Kidney (tissue), 14 donors: ENCODE data around the gene NUP214. TPM values are rescaled to one million over a fixed set of nuclear protein-coding genes. Genes with fewer than 3 reads are reported as not detected.

Source experiments
- DNase-seq, 5 donors: peaks; one replicate each; pipeline ENCODE4 v3.0.0-alpha.2; 2013 to 2020
- FAIRE-seq: peaks from 2 replicates; lab custom pipeline; 2012; peaks lifted over from hg19 to GRCh38; lab: Jason Lieb, UNC
- H3K27ac ChIP-seq, 2 donors: one replicate each; pipeline ENCODE4 v1.7.0; 2013; ENCODE audit warnings: low read depth in 2 of 2, low read length in 2 of 2, inconsistent platforms in 1 of 2
- H3K27me3 ChIP-seq: one replicate; pipeline ENCODE4 v1.7.1; 2013; ENCODE audit warnings: low read length, inconsistent platforms; ENCODE audit not compliant: control insufficient read depth, insufficient read depth
- H3K36me3 ChIP-seq, 3 donors: one replicate each; pipeline versions ENCODE4 v1.7.0 to v1.7.1; 2013; ENCODE audit warnings: low read length in 3 of 3, control low read depth in 1 of 3, inconsistent platforms in 1 of 3; ENCODE audit not compliant: insufficient read depth in 3 of 3, control insufficient read depth in 2 of 3
- H3K4me1 ChIP-seq, 3 donors: one replicate each; pipeline versions ENCODE4 v1.7.0 to v1.7.1; 2013; ENCODE audit warnings: low read length in 3 of 3, inconsistent platforms in 1 of 3, low read depth in 1 of 3; ENCODE audit not compliant: control insufficient read depth in 2 of 3, insufficient read depth in 2 of 3
- H3K4me3 ChIP-seq, 3 donors: one replicate each; pipeline versions ENCODE4 v1.7.0 to v1.8.1; 2013; ENCODE audit warnings: low read length in 3 of 3, control low read depth in 1 of 3, inconsistent platforms in 1 of 3
- H3K9ac ChIP-seq, 3 donors: one replicate each; pipeline versions ENCODE4 v1.7.0 to v1.7.1; 2013; ENCODE audit warnings: low read length in 3 of 3, control low read depth in 1 of 3, inconsistent platforms in 1 of 3
- H3K9me3 ChIP-seq, 3 donors: one replicate each; pipeline versions ENCODE4 v1.7.0 to v1.7.1; 2013; ENCODE audit warnings: low read length in 3 of 3, control low read depth in 1 of 3, inconsistent platforms in 1 of 3; ENCODE audit not compliant: control insufficient read depth in 2 of 3, insufficient read depth in 1 of 3
- intact Hi-C: fragments of 100-400 bp; cut with DNase I; formaldehyde crosslinking; loops from one replicate; pipeline ENCODE4 v1.11.1; 2022
- polyA plus RNA-seq: library from polyadenylated mRNA; stranded (reverse); fragments of 350-450 nt; fragmentation: Illumina TruSeq; extraction: RNeasy Lipid Tissue Mini Kit (QIAGEN cat#74804); gene quantifications from one replicate; pipeline ENCODE4 v1.2.3, GENCODE V29; 2014; ENCODE audit warnings: low read depth, low replicate concordance; ENCODE audit not compliant: insufficient read depth
- total RNA-seq: library from RNA; stranded (reverse); fragmentation: NEBNext Ultra II Directional; extraction: Animal tissue kit (Norgen Biotek cat#: 25700); gene quantifications from one replicate; pipeline ENCODE4 v1.2.1, GENCODE V29; 2021
- TF ChIP-seq, protein P1 (sequence below): IDR thresholded peaks from 3 replicates; pipeline ENCODE4 v1.5.1; 2012; ENCODE audit warnings: mild to moderate bottlenecking, moderate library complexity, borderline replicate concordance; ENCODE audit not compliant: insufficient read depth; ENCODE audit errors: extremely low read depth
- donor health status: control.
- donor health status: control.
- donor health status: control.
- donor health status: control.
- donor health status: control.
- donor health status: DM: yes; HTN: yes; CAD: no.
- donor health status: Normal renal cell carcinoma (clear cell type).

NUP214 gene
- total and polyA plus RNA-seq, 2 donors from 2014 or later, result 28.4 to 75.3 TPM

DNA sequence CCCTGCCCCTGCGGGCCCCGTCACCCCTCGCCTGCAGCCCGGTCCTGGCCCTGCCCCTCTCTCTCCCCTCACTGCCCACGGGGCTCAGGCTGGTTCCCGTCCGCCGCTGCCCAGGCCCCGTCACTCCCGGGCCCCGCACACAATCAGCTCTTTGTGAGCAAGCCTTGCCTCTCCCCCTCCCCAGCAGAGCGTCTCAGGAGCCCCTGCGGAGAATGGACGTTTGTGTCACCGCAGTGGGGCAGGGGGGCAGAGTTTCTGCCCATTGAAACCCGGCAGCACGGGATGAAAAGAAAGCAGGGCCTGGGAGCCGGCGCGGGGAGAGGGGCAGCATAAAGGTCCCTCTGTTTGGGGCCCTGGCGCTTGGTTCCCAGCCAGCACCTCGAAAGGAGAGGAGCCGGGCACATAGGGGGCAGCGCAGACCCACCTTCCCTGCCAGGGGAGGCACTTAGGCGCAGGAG is 13.5 kb upstream of the NUP214 start:
- Histone ChIP-seq H3K36me3 (peaks cover 0 to 8% (median 2%) of the 10 kb centered on the region in 3 donors), H3K27me3 (no peaks in the 10 kb centered on the region), H3K4me3 (peak overlapping the region in 2 of 3 donors; percentile 40 to 65), H3K9me3 (no peaks in the 10 kb centered on the region), H3K9ac (peak overlapping the region in 1 of 3 donors; percentile 85), H3K27ac (peak overlapping the region; percentile 84 to 93), H3K4me1 (peaks cover 0 to 11% (median 5%) of the 10 kb centered on the region in 3 donors)
- DNase-seq (peak in 4 of 5 donors; percentile 52 to 75 (median 60)), FAIRE-seq (no peak)
- TF ChIP-seq, protein P1, sequence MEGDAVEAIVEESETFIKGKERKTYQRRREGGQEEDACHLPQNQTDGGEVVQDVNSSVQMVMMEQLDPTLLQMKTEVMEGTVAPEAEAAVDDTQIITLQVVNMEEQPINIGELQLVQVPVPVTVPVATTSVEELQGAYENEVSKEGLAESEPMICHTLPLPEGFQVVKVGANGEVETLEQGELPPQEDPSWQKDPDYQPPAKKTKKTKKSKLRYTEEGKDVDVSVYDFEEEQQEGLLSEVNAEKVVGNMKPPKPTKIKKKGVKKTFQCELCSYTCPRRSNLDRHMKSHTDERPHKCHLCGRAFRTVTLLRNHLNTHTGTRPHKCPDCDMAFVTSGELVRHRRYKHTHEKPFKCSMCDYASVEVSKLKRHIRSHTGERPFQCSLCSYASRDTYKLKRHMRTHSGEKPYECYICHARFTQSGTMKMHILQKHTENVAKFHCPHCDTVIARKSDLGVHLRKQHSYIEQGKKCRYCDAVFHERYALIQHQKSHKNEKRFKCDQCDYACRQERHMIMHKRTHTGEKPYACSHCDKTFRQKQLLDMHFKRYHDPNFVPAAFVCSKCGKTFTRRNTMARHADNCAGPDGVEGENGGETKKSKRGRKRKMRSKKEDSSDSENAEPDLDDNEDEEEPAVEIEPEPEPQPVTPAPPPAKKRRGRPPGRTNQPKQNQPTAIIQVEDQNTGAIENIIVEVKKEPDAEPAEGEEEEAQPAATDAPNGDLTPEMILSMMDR, result no peak
- intact Hi-C loops, result no loop called here

DNA sequence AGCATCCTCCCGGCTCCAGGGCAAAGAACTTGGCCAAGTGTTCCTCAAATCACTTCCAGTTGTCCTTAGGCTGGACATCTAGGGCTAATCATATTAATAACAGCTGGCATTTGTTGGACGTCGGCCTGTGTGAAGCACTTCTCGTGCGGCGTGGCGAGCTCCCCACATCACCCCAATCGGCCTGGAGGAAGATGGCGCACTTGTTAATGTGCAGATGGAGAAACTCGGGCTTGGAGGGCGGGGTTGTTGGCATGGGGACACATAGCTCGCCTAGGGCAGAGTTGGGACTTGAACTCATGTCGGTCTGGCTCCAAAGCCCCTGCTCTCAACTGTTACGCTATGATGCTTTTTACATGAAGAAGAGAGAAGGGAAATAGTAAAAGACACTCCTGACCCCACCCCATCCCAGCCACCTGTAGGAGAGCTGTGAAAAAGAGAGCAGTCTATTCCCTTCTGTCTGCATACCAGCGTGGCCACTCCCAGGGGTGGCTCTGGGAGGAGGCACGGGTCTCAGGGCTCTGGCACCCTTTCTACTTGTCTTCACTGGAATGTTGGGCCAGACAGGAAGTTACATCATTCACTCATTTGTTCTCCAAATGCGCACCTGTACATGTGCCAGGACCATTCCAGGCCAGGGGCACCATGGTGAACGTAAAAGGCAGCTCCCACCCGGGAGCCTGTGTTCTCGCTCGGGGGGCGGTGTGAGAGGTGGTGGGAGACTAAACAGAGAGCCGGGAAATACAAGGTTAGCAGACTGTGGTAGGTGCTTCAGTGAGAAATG is 12.8 kb upstream of the NUP214 start:
- Histone ChIP-seq H3K9me3 (no peaks in the 10 kb centered on the region), H3K27me3 (no peaks in the 10 kb centered on the region), H3K9ac (peak overlapping the region in 1 of 3 donors; percentile 85), H3K4me3 (peak overlapping the region in 2 of 3 donors; percentile 40 to 65), H3K27ac (peak overlapping the region; percentile 84 to 93), H3K36me3 (peaks cover 2 to 13% (median 2%) of the 10 kb centered on the region in 3 donors), H3K4me1 (peaks cover 0 to 11% (median 5%) of the 10 kb centered on the region in 3 donors)
- DNase-seq (peak in 1 of 5 donors; percentile 84), FAIRE-seq (no peak)
- TF ChIP-seq, protein P1, result no peak
- intact Hi-C loops, result no loop called here

DNA sequence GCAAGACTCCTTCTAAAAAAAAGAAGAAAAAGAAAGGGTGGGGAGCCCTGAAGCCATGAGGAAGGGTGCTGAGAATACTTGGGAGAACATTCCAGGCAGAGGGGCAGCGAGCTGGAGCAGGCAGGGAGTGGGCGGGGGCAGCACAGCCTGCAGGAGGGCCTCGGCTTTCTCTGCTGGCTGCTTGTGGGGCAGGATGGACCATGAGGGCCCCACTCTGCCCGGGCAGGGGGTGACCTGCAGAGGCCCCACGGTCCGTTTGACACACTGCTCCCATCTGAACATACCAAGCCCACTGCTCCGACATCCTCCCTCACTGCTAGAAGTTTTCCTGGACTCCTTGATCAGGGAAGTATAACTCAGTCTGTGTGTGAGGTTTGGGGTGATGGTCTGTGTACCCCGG is 11.7 kb upstream of the NUP214 start:
- H3K27ac ChIP-seq, result peak overlapping the region in 1 of 2 donors; percentile 23
- peaks cover 0 to 5% (median 5%) of the 10 kb centered on the region in 3 donors for H3K4me1 ChIP-seq
- H3K36me3 ChIP-seq, result peaks cover 2 to 16% (median 5%) of the 10 kb centered on the region in 3 donors
- FAIRE-seq (no peak), DNase-seq (peak in 1 of 5 donors; percentile 83)
- peak overlapping the region in 1 of 3 donors; percentile 27 for H3K9ac ChIP-seq
- intact Hi-C loops, result no loop called here
- H3K9me3 ChIP-seq, result no peaks in the 10 kb centered on the region
- TF ChIP-seq, protein P1, result no peak
- no peaks in the 10 kb centered on the region for H3K27me3 ChIP-seq
- no peak overlapping the region for H3K4me3 ChIP-seq
